HG03045 (cell line): ENCODE measurements around the gene SNED1.
"Not testable (repeated sequence)": the region's sequence is repeated elsewhere in the genome, so short reads cannot be mapped to it uniquely, and the experiment has no call there.

Experiments used
- ATAC-seq: cut with Tn5 transposase; IDR thresholded peaks from one replicate; pipeline ENCODE4 v1.9.1; 2021; ENCODE audit warnings: mild to moderate bottlenecking, moderate library complexity; ENCODE audit not compliant: unreplicated experiment

Gene SNED1

DNA sequence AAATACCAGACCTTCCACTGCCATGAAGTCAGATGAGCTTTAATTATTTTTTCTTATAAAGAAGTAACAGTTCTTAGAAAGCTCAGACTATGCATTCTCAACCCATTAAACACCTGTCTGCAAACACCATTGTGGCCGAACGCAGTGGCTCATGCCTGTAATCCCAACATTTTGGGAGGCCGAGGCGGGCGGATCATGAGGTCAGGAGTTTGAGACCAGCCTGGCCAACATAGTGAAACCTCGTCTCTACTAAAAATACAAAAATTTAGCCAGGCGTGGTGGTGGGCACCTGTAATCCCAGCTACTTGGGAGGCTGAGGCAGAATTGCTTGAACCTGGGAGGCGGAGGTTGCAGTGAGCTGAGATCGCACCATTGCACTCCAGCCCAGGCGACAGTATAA lies 106.2 kb downstream of the SNED1 start:
- ATAC-seq: not testable (repeated sequence)

DNA sequence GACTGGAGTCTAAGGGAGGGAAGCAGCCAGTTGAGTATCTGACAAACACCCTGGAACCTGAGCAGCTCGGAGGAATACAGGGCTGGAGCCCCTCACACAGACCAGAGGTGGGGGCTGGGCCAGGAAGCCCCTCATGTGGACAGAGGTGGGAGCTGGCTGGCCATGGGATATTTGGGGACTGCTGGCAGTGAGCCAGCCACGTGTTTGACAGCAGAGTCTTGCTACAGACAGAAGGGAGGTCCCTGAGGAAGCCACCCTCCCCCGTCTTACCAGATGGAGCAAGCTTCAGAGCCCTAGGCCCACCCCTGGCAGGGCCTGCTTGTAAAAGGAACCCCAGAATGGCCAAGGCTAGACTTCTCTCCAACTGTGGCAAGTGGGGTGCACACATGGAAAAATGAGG lies 107.2 kb downstream of the SNED1 start:
- ATAC-seq: no peak

DNA sequence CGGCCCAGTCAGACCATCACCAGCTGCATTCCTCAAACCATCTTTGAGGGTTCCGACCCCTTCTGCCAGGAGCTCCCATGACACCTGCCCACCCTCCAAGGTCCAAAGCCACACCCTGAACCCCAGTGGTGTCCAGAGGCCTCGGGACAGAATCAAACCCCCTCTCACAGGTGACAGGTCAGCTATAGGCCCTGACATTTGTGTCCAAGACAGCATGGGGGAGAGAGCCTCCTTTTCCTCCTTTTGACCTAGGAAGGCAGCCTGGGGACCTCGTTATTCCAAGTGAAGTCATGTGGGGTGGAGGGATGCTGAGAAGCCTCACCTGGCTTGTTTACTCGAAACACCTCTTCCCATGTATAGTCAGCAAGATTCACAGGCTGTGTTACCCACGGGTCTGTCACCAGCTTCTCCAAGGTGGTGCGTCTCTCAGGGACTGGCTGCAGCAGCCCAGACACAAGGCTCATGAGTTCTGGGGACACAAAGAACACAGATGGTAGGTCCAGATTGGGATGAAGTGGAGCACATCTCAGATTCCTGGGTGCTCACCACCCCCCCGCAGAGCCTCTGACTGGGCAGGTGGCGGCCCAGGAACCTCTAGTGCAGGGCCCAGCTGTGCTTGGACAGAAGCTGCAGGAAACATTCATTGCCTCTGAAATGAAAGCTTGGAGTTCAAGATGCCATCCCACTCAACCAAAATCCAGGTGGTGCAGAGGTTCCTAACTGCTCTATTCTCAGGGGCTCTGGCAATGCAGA lies 108.8 kb downstream of the SNED1 start:
- ATAC-seq: no peak

DNA sequence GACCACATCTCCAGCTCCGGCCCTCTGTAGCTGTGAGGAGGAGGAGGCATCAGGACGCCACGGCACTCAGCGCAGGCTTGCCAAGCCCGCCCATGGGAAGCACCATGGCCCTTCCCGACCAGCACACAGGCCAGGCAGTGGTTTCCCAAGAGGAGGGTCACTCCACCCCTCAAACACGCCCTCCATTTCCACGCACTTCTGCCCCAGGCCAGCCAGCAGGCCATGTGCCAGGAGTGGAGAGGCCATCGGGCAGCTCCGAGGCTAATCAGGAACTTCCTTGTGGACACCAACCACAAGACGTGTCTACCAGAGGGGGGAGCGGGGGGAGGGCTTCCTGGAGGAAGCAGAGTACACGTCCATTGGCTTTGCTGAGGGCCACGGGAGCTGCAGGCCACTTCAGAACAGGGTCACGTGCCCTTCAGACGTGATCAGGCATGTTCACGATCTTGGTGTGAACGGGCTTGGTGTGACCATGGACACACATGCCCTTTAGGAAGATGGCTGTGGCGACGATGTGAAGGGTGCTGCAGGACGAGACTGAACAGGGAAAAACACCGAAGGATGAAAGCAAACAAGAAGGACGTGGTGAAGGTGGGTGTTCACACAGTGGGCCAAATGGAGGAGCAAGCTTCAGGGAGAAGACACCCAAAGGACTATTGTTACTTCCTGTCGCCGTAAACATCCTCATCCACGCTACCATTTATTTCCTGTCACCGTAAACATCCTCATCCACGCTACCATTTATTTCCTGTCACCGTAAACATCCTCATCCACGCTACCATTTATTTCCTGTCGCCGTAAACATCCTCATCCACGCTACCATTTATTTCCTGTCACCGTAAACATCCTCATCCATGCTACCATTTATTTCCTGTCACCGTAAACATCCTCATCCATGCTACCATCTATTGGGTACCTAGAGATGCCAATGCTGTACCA lies 110.1 kb downstream of the SNED1 start:
- no peak for ATAC-seq

DNA sequence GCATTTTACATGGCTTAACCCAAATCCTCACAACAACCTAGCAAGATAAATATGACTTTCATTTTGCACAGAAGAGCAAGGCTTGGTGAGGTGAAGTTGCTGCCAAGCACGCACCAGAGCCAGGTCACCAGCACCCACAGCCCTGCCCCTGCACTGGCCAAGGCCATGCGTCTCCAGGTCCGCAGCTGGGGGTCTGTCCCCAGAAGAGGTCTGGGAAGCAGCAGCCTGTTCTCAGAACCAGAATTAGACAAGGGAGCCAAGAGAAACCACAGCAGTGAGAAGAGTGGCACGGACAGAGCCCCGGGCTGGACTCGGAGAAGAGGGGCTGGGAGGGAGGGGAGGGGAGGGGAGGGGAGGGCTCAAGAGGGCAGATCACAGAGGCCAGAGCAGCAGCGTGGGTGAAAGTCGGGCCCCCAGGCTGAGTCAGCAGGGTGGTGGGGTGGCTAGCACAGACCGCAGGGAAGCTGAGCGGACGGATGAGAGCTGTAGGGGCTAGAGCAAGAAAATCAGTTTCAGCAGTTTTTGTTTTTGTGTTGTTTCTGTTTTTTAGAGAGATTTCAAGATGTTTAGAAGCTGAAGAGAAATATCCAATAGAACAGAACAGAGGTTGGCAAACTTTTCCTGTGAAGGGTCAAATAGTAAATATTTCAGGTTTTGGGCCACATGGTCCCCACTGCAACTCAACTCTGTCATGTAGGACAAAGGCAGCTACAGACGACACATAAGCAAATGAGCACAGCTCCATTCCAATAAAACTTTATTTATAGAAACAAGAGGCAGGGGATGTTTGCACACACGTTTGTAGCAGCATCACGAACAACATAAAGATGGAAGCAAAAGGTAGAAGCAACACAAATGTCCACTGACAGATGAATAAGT lies 111.0 kb downstream of the SNED1 start:
- no peak for ATAC-seq

DNA sequence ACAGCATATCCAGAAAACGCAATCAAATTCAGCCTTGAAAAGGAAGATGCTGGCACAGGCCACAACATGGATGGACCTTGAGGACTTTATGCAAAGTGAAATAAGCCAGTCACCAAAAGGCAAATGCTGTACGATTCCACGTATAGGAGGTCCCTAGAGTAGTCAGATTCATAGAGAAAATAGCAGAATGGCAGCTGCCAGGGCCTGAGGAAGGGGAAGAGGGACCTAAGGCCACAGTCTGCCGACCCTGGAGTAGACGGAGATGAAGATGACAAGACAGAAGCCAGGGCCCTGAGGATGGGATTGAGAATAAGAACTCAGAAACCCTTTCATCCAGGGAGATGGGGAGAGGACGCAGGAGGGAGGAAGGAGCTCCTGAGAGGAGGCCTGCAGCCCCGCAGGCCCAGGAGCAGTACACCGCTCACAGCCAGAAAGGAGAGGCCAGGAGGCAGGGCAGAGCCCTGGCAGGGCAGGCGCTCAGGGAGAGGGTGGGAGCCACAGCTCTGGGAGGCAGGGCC lies 111.7 kb downstream of the SNED1 start:
- ATAC-seq: no peak

DNA sequence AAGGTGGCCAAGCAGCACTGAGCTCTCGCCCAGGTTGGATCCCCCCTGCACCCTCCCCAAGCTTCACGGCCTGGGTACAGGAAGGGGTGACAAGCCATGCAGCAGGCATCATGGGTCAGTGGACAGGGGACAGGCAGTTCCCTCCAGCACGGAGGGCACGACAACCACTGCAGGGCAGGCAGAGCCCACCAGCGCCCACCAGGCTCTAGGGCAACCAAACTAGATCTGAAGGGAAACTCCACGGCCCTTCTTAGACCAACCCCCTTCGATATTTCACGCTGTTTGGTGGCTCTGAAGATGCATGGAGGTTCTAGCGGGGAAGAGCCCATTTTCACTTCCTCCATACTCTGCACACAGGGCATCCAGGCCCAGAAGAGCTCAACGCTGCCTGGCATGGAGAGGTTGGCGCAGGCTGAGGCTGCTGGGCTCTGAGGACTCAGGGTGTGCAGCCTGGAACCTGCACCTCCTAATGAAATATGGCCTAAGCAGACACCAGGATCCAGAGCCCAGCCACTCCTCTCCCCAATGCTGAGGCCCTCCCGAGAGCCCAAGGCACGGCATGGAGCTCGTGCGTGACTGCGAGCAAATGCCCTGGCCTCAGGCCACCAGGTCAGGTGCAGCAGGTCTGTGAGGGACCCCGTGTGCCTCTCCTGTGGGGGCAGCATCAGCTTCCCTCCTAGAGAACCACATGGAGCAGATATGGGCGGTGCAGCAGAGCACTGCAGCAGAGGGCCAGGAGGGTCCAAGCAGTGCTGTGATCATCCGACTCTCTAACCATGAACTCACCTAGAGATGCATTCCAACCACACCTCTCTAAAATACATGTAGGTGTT lies 112.4 kb downstream of the SNED1 start:
- ATAC-seq: no peak

DNA sequence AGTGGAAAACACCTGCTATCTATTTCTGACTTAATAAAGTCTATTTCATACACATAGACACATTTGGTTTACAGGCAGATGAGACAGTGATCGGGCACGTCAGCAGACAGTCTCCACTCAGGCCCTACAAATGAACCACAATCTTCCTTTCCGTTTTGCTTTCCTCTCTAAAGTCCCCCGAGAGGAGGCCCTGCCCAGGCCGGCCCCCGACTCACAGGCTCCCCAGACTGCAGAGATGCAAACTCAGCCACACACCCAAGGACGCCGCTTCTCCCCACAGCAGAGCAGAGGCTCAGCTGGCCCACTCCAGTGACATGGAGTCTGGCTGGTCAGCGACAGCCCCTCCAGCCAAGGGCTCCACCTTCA lies 113.0 kb downstream of the SNED1 start:
- ATAC-seq: no peak

DNA sequence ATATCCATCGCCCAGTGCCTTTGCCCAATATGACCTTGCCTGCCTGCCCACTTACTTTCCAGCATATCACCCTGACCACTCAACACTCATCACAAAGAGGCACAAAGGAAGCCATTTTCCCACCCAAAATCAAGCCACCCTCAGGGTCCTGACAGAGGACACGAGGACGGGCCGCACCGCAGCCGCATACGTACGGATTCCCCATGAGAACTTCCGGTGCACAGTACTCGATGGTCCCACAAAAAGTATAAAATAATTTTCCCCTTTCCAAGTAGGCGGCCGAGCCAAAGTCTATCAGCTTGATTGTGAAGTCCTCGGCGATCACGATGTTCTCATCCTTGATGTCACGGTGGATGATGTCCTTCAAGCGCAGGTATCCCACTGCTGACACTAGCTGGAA lies 113.6 kb downstream of the SNED1 start:
- no peak for ATAC-seq

DNA sequence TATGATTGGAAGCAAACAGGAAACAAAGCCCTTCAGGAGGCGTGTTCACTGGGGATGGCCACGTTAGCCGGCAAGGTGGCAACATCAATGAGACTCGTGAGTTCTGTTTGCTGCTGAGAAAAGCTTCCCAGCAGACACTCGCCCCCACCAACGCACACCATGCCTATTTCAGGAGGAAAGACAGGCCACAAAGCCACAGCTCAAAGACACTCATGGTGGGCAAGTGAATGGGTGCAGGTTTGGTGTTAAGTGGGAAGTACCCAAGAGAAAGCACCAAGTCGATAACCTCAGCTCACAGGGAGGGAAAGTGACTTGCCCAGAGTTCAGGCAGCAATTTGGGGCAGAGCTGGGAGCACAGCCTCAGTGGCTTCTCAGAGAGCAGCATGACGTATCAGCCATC lies 114.2 kb downstream of the SNED1 start:
- no peak for ATAC-seq

DNA sequence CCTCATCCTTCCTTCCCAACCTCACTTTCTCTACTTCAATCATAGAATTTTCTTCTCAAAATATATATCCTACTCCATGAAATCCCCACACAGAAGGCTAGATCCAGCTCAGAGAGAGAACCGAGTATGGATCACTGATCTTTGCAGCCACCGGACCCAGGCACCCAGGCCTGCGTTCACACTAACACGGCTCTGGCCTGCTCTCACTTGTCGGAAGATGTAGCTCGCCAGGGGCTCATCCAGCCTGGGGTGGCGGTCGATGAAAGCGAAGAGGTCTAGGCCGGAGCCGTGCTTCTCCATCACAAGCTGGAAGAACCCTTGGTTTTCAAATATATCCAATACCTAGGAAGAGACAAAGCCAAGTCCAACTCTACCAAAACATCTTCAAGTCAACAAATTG lies 116.4 kb downstream of the SNED1 start:
- ATAC-seq: no peak

DNA sequence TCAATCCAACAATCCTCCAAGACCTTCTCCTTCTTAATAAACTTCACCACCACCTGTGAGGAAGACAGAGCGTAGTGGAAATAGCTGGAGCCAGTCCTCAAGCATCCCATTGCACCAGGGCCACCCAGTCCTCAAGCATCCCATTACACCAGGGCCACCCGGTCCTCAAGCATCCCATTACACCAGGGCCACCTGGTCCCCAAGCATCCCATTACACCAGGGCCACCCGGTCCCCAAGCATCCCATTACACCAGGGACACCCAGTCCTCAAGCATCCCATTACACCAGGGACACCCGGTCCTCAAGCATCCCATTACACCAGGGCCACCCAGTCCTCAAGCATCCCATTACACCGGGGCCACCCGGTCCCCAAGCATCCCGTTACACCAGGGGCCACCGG lies 116.9 kb downstream of the SNED1 start:
- ATAC-seq: no peak

DNA sequence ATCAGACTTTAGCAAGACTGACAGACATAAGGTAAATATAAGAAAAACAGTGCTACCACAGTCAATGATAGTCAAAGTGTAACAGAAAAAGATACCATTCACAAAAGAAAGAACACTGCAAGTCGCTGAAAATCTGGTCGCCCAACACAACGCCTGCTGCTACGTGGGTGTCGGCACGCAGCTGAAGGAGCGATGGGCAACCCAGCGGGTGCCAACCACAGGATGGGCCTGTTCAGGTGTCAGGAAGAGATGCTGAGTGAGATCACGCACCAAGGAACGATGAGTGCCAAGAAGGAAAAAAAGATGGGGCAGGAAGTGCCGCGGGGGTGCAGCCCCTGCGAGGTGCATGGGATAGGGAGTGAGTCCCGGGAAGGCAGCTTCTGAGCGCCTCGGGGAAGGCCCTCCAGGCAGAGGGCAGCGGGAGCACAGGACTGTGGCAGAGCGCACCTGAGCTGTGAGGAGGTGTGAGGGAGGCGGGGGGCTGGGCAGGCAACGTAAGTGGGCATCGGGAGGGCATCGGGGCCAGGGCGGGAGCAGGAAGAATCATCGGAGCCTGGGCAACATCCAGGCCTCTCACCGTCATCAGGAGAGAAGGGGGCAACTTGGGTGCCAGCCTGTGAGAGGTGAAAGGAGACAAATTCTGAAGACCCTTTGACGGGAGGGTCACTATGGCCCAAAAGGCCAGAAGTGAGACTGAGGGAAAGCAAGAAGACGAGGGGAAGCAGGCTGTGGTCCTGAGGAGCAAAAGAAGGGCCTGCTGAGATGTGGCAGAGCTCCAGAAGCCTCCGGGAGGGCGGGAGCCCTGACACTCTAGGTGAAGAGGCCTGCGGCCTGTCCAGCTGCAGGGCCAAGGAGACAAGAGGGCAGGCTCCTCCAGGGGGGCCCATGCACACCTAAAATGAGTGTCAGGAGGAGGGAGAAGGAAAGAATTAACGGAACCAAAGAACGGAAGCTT lies 118.5 kb downstream of the SNED1 start:
- no peak for ATAC-seq

DNA sequence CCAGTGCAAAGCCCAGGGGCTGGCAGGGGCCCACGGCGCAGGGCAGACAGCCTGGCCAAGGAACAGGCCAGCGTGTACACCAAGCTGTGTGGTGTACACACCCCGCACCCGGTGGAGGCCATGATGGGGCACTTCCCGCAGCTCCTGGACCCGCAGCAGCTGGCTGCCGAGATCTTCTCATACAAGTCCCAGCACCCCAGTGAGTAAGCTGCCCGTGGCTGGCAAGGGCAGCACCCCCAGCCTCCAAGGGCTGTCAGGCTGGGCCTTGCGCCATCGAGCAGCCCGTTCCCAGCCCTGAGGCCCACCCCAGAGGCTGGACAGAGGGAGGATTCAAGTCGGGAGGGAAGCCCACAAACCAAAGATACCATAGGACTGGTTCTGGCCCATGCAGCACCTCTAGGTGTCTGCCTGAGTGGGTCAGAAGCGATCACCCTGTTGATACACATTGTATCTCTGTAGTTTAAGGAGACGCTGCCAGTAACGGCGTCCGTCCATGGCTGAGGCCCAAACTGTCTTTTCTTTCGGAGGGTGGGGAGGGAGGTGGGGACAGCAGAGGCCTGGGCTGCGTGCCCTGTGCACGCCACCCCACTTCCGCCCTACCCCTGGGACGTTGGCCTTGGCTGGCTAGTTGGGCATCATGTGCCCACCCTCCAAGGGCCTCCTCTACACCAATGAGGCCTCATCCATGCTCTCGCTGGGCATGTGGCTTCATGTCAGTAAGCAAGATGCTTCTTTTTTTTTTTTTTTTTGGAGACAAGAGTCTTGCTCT lies 120.5 kb downstream of the SNED1 start:
- ATAC-seq: no peak

DNA sequence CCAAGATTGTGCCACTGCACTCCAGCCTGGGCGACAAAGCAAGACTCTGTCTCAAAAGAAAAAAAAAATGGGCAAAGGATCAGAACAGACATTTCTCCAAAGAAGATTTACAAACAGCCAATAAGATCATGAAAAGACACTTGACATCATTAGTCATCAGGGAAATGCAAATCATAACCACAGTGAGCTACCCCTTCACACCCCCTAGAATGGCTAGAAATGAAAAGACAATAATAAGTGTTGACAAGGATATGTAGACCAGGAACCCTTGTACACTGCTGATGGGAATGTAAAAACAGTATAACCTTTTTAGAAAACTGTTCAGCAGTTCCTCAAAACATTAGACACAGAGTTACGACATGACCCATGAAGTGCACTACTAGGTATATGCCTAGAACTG lies 122.0 kb downstream of the SNED1 start:
- no peak for ATAC-seq

DNA sequence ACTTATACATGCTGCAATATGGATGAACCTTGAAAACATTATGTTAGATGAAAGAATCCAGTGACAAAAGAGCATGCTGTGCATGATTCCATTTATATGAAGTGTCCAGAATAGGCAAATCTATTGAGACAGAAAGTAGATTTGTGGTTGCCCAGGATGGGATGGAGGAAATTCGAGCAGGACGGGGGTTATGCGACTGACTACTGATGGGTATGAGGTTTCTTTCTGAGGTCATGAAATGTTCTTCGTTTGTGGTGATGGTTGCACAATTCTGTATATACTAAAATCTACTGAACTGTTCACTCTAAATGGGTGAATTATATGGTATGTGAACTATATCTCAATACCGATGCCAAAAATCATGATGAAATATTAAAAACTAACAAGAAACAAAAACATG lies 122.6 kb downstream of the SNED1 start:
- ATAC-seq: no peak

DNA sequence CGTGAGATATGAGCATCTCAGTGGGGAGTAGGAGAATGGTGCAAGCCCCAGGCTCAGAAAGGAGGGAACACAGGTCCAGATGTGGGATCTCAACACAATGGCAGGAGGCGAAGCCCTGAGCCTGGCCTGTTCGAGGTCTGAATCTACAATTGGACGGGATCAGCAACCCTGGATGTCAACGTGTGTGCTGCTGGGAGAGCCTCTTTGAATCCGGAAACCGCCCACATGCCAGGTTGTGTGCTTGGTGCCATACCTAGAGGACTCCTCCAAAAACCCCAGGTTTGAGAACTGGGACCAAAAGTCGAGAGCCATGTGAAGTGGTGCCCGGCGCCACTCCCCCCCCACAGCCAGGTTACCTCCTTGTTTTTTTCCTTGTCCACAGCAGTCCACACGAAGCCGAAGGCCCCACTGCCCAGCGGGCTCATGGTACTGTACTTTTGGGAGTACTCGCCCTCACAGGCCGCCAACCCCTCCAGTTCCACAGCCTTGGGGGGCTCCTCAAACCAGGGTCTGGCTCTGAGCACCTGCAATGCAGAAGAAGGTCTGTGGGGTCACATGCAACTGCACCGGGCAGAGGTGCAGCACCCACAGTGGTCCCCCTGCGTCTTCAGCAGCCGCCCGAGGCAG lies 124.1 kb downstream of the SNED1 start:
- no peak for ATAC-seq
